ENCODE data around the gene STK17B.
A peak's percentile ranks its signal among the peaks of the same experiment; 100 is the strongest.
"Not testable (repeated sequence)": the region's sequence is repeated elsewhere in the genome, so short reads cannot be mapped to it uniquely, and the experiment has no call there.

Gene STK17B

DNA sequence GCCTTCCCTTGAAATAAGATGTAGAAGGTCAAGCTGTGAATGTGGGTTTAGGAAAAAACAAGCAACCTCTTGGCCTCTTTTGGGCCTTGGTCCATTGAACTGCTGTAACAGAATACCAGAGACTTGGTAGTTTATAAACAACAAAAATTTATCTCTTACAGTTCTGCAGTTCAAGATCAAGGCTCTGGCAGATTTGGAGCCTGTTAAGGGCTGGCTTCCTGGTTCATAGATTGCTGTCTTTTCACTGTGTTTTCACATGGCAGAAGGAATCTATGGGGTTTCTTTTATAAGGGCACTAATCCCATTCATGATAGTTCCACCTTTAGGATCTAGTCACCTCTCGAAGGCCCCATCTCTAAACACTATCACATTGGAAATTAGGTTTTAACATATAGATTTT is 20.2 kb upstream of the STK17B start:
- no peak for TF ChIP-seq EZH2 (IDR thresholded peaks at IDR 0.05; ENCODE audit: borderline replicate concordance, low read depth, low read length, severe bottlenecking)
- TF ChIP-seq, protein P1, sequence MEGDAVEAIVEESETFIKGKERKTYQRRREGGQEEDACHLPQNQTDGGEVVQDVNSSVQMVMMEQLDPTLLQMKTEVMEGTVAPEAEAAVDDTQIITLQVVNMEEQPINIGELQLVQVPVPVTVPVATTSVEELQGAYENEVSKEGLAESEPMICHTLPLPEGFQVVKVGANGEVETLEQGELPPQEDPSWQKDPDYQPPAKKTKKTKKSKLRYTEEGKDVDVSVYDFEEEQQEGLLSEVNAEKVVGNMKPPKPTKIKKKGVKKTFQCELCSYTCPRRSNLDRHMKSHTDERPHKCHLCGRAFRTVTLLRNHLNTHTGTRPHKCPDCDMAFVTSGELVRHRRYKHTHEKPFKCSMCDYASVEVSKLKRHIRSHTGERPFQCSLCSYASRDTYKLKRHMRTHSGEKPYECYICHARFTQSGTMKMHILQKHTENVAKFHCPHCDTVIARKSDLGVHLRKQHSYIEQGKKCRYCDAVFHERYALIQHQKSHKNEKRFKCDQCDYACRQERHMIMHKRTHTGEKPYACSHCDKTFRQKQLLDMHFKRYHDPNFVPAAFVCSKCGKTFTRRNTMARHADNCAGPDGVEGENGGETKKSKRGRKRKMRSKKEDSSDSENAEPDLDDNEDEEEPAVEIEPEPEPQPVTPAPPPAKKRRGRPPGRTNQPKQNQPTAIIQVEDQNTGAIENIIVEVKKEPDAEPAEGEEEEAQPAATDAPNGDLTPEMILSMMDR (IDR thresholded peaks at IDR 0.05; ENCODE audit: borderline replicate concordance, extremely low read depth, low read length, poor library complexity, severe bottlenecking), result no peak
- Histone ChIP-seq H3K27ac (ENCODE audit: low read length) (0 out of 2 replicates have a peak overlapping the region, but pooled peaks have one; percentile 13), H4K20me1 (ENCODE audit: insufficient read depth, low read length) (no peaks in the 10 kb centered on the region), H3K9me3 (ENCODE audit: insufficient read depth, low read length, severe bottlenecking) (no peaks in the 10 kb centered on the region), H3K27me3 (ENCODE audit: insufficient read depth, low read length, poor library complexity) (no peaks in the 10 kb centered on the region), H3K4me3 (ENCODE audit: low read depth in 1 of 2, low read length in 2 of 2) (no peak overlapping the region), H2AFZ (ENCODE audit: low read depth, low read length) (peak overlapping the region; percentile 63; the same call in 1 of the 2 replicates), H3K9ac (ENCODE audit: low read depth, low read length) (no peak overlapping the region), H3K79me2 (ENCODE audit: insufficient read depth, low read length) (no peaks in the 10 kb centered on the region), H3K4me1 (ENCODE audit: insufficient read depth, low read length) (no peaks in the 10 kb centered on the region), H3K4me2 (ENCODE audit: insufficient read depth, low read length) (no peak overlapping the region), H3K36me3 (ENCODE audit: insufficient read depth, low read length) (no peaks in the 10 kb centered on the region)
- DNase-seq (no peak), ATAC-seq (ENCODE audit: insufficient read depth, low read depth) (no peak; the same call in 2 of the 3 replicates)

DNA sequence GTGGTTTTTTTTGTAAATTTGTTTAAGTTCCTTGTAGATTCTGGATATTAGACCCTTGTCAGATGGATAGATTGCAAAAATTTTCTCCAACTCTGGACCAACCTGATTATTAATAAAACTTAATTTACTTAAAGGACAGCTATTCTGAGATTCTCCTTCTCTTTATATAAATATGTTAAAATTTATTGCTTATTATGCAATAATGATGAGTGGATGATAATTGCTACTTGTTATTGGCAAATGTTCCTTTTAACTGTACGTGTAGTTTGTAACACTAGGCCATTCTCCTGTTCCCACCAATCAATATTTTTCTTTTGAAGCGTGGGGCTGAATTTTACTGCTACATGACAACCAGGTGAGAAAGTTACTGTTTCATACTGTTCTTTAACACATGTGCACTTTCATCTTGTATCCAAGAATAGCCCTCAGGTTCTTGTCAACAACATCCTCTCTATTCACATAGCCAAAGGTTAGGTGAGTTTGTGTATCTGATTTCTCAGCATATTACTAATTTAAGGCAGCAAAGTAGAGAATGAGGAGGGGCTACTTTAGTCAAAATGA is 16.6 kb upstream of the STK17B start:
- no peak overlapping the region for H3K4me2 ChIP-seq (ENCODE audit: insufficient read depth, low read length)

DNA sequence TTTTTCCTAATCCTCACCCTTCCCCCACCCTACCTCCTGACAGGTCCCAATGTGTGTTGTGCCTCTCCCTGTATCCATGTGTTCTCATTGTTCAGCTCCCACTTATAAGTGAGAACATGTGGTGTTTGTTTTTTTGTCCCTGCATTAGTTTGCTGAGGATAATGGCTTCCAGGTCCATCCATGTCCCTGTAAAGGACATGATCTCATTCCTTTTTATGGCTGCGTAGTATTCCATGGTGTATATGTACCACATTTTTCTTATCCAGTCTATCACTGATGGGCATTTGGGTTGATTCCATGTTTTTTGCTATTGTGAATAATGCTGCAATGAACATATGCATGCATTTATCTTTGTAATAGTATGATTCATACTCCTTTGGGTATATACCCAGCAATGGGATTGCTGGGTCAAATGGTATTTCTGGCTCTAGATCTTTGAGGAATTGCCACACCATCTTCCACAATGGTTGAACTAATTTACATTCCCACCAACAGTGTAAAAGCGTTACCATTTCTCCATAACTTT is 15.9 kb upstream of the STK17B start:
- not testable (repeated sequence) for H2AFZ ChIP-seq (ENCODE audit: low read depth, low read length); H3K27me3 ChIP-seq (ENCODE audit: insufficient read depth, low read length, poor library complexity); H3K27ac ChIP-seq (ENCODE audit: low read length); ATAC-seq (ENCODE audit: insufficient read depth, low read depth); H3K9ac ChIP-seq (ENCODE audit: low read depth, low read length); DNase-seq; H3K36me3 ChIP-seq (ENCODE audit: insufficient read depth, low read length); H3K4me3 ChIP-seq (ENCODE audit: low read depth in 1 of 2, low read length in 2 of 2); H4K20me1 ChIP-seq (ENCODE audit: insufficient read depth, low read length); H3K9me3 ChIP-seq (ENCODE audit: insufficient read depth, low read length, severe bottlenecking); H3K79me2 ChIP-seq (ENCODE audit: insufficient read depth, low read length); H3K4me2 ChIP-seq (ENCODE audit: insufficient read depth, low read length)
- peaks cover 38% of the 10 kb centered on the region for H3K4me1 ChIP-seq (ENCODE audit: insufficient read depth, low read length)

More for the DNA sequence above, 16.6 kb upstream of the STK17B start:
- no peak for ATAC-seq (ENCODE audit: insufficient read depth, low read depth)
- Histone ChIP-seq H2AFZ (ENCODE audit: low read depth, low read length) (no peak overlapping the region), H3K27me3 (ENCODE audit: insufficient read depth, low read length, poor library complexity) (no peaks in the 10 kb centered on the region), H3K4me3 (ENCODE audit: low read depth in 1 of 2, low read length in 2 of 2) (no peak overlapping the region), H4K20me1 (ENCODE audit: insufficient read depth, low read length) (no peaks in the 10 kb centered on the region), H3K9ac (ENCODE audit: low read depth, low read length) (no peak overlapping the region), H3K79me2 (ENCODE audit: insufficient read depth, low read length) (no peaks in the 10 kb centered on the region), H3K36me3 (ENCODE audit: insufficient read depth, low read length) (no peaks in the 10 kb centered on the region), H3K4me1 (ENCODE audit: insufficient read depth, low read length) (peaks cover 31% of the 10 kb centered on the region), H3K27ac (ENCODE audit: low read length) (no peak overlapping the region), H3K9me3 (ENCODE audit: insufficient read depth, low read length, severe bottlenecking) (no peaks in the 10 kb centered on the region)
- no peak for TF ChIP-seq EZH2 (IDR thresholded peaks at IDR 0.05; ENCODE audit: borderline replicate concordance, low read depth, low read length, severe bottlenecking)
- TF ChIP-seq, protein P1 (IDR thresholded peaks at IDR 0.05; ENCODE audit: borderline replicate concordance, extremely low read depth, low read length, poor library complexity, severe bottlenecking), result no peak
- no peak for DNase-seq

DNA sequence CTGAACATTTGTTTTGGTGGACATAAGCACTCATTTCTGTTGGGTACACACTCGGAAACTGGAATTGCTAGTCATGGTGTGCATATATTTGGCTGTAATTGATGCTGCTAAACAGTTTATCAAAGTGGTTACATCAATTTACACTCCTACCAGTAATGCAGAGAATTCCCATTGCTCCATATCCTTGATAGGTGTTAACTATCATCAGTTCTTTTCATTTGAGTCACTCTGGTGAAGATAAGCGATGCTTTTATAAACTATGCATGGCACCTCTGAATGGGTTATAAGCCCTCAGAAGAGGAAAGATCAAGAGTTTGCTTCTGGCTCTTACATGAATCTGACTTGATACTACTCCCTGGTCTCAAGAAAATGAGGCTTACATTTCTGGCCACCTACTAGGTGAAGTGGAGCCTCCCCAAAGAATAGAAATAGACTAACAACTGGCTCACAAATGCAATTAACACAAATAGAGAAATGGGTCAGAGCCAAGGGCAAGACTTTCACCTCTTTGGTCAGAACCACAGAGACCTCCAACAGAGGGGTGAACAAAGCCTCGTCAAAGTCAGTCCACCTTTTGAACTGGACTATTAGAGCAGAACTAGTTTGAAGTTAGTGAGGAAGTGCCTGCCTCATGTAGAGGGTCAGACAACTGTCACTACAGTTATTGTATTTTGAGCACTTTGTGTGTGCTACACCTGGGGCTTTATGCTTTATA is 15.0 kb upstream of the STK17B start:
- ATAC-seq (ENCODE audit: insufficient read depth, low read depth), result no peak
- H3K4me2 ChIP-seq (ENCODE audit: insufficient read depth, low read length), result no peak overlapping the region
- H3K9me3 ChIP-seq (ENCODE audit: insufficient read depth, low read length, severe bottlenecking), result no peaks in the 10 kb centered on the region
- no peak for DNase-seq
- peaks cover 46% of the 10 kb centered on the region for H3K4me1 ChIP-seq (ENCODE audit: insufficient read depth, low read length)
- H3K27me3 ChIP-seq (ENCODE audit: insufficient read depth, low read length, poor library complexity), result no peaks in the 10 kb centered on the region
- H3K9ac ChIP-seq (ENCODE audit: low read depth, low read length), result no peak overlapping the region
- H3K4me3 ChIP-seq (ENCODE audit: low read depth in 1 of 2, low read length in 2 of 2), result no peak overlapping the region
- no peak overlapping the region for H2AFZ ChIP-seq (ENCODE audit: low read depth, low read length)
- H3K79me2 ChIP-seq (ENCODE audit: insufficient read depth, low read length), result no peaks in the 10 kb centered on the region
- H4K20me1 ChIP-seq (ENCODE audit: insufficient read depth, low read length), result no peaks in the 10 kb centered on the region
- no peaks in the 10 kb centered on the region for H3K36me3 ChIP-seq (ENCODE audit: insufficient read depth, low read length)
- TF ChIP-seq, protein P1 (IDR thresholded peaks at IDR 0.05; ENCODE audit: borderline replicate concordance, extremely low read depth, low read length, poor library complexity, severe bottlenecking), result no peak
- TF ChIP-seq EZH2 (IDR thresholded peaks at IDR 0.05; ENCODE audit: borderline replicate concordance, low read depth, low read length, severe bottlenecking), result no peak
- peak overlapping the region; percentile 44; the same call in 1 of the 2 replicates for H3K27ac ChIP-seq (ENCODE audit: low read length)
